Measurements from ENCODE around the gene HESX1. TPM values are rescaled to one million over a fixed set of nuclear protein-coding genes. Genes with fewer than 3 reads are reported as not detected.

The HESX1 gene
- 42.1 and 50.6 TPM in 2 replicates for total RNA-seq (ENCODE audit: low replicate concordance)

DNA sequence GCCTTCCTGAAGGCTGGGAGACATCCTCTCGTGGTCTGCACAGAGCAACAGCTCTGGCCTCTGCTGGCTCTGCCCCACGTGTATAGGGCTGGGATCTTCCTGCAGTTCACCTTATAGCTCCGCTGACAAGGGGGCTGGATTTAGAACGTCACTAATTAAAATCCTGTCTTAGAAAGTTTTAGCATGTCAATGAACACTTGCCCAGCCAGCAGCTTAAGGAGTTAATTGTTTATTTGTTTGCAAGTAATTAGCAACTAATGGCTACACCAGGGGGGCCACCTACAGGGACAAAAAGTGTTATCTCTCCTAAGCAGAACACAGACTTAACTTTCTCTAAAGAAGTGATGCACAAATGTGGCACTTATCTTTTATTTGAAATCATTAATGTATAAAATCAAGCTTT lies at the start of gene HESX1:
TSS of gene HESX1 (minus strand) at position 84 of the 403 bp plus-strand sequence. CDS start at position 24, 60 bp downstream.
- Histone ChIP-seq H4K20me1 (ENCODE audit: low read depth) (no peaks in the 10 kb centered on the region), H3F3A (ENCODE audit: low read depth) (peaks cover 69% of the 10 kb centered on the region), H3K36me3 (no peaks in the 10 kb centered on the region), H3K27me3 (no peaks in the 10 kb centered on the region), H3K9me3 (ENCODE audit: low read depth) (no peaks in the 10 kb centered on the region), H3K9ac (peak within 1 kb of the TSS; percentile 69), H2AFZ (replicated peaks) (no peak within 1 kb of the TSS), H3K4me2 (peak within 1 kb of the TSS; percentile 79), H3K27ac (peak within 1 kb of the TSS; percentile 85), H3K4me3 (peak within 1 kb of the TSS; percentile 68), H3K4me1 (peaks cover 53% of the 10 kb centered on the region), H3K79me2 (ENCODE audit: low read depth) (peaks cover 51% of the 10 kb centered on the region)
- peak; percentile 59 for TF ChIP-seq EZH2phosphoT487 (IDR thresholded peaks at IDR 0.05)
- TF ChIP-seq, protein P1, sequence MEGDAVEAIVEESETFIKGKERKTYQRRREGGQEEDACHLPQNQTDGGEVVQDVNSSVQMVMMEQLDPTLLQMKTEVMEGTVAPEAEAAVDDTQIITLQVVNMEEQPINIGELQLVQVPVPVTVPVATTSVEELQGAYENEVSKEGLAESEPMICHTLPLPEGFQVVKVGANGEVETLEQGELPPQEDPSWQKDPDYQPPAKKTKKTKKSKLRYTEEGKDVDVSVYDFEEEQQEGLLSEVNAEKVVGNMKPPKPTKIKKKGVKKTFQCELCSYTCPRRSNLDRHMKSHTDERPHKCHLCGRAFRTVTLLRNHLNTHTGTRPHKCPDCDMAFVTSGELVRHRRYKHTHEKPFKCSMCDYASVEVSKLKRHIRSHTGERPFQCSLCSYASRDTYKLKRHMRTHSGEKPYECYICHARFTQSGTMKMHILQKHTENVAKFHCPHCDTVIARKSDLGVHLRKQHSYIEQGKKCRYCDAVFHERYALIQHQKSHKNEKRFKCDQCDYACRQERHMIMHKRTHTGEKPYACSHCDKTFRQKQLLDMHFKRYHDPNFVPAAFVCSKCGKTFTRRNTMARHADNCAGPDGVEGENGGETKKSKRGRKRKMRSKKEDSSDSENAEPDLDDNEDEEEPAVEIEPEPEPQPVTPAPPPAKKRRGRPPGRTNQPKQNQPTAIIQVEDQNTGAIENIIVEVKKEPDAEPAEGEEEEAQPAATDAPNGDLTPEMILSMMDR (IDR thresholded peaks at IDR 0.05): no peak
- peaks cover 10% of the 10 kb centered on the region for H3K4me1 Mint-ChIP-seq
- no peaks in the 10 kb centered on the region for H3K36me3 Mint-ChIP-seq
- H3K4me3 Mint-ChIP-seq: no peak within 1 kb of the TSS
- no peaks in the 10 kb centered on the region for H3K9me3 Mint-ChIP-seq
- H3K27ac Mint-ChIP-seq: no peak within 1 kb of the TSS
- DNase-seq (ENCODE audit: low spot score): peak; percentile 89
- H3K27me3 Mint-ChIP-seq (ENCODE audit: insufficient read depth, low read depth): peaks cover 3% of the 10 kb centered on the region

DNA sequence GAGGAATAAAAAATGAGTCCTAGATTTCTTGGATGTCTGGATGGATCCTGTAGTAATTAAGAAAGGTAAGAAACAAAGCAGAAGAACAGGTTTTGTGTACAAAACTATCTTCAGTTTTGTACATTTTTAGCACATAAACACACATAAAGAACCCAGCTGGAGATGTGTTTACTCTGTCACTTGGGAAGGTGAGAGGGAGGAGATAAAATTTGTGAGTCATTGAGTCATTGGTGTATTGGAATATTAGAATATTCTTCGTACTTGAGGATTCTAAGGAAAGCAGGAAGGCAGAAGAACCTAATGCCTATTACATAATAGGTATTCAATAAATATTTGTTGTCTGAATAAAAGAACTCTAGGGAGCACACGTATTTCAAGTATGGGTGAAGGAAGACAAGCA lies 45.2 kb upstream of the HESX1 start:
- no peak for DNase-seq (ENCODE audit: low spot score)
- no peaks in the 10 kb centered on the region for H3K27me3 ChIP-seq
- H3K27me3 Mint-ChIP-seq (ENCODE audit: insufficient read depth, low read depth): no peaks in the 10 kb centered on the region
- H3K9ac ChIP-seq: no peak overlapping the region
- H3K4me1 Mint-ChIP-seq: no peaks in the 10 kb centered on the region
- H3K4me3 Mint-ChIP-seq: no peak overlapping the region
- H3K36me3 ChIP-seq: peaks cover 17% of the 10 kb centered on the region
- H3K9me3 Mint-ChIP-seq: no peaks in the 10 kb centered on the region
- no peaks in the 10 kb centered on the region for H3K9me3 ChIP-seq (ENCODE audit: low read depth)
- no peak overlapping the region for H3K27ac Mint-ChIP-seq
- TF ChIP-seq EZH2phosphoT487 (IDR thresholded peaks at IDR 0.05) (no peak), EZH2 (IDR thresholded peaks at IDR 0.05) (no peak)
- TF ChIP-seq, protein P1 (IDR thresholded peaks at IDR 0.05): no peak
- no peaks in the 10 kb centered on the region for H3F3A ChIP-seq (ENCODE audit: low read depth)
- H3K4me3 ChIP-seq: no peak overlapping the region
- H4K20me1 ChIP-seq (ENCODE audit: low read depth): no peaks in the 10 kb centered on the region
- no peak overlapping the region for H3K27ac ChIP-seq
- H3K4me2 ChIP-seq: no peak overlapping the region
- H3K36me3 Mint-ChIP-seq: peaks cover 25% of the 10 kb centered on the region
- no peaks in the 10 kb centered on the region for H3K4me1 ChIP-seq
- H3K79me2 ChIP-seq (ENCODE audit: low read depth): no peaks in the 10 kb centered on the region
- H2AFZ ChIP-seq (replicated peaks): no peak overlapping the region

DNA sequence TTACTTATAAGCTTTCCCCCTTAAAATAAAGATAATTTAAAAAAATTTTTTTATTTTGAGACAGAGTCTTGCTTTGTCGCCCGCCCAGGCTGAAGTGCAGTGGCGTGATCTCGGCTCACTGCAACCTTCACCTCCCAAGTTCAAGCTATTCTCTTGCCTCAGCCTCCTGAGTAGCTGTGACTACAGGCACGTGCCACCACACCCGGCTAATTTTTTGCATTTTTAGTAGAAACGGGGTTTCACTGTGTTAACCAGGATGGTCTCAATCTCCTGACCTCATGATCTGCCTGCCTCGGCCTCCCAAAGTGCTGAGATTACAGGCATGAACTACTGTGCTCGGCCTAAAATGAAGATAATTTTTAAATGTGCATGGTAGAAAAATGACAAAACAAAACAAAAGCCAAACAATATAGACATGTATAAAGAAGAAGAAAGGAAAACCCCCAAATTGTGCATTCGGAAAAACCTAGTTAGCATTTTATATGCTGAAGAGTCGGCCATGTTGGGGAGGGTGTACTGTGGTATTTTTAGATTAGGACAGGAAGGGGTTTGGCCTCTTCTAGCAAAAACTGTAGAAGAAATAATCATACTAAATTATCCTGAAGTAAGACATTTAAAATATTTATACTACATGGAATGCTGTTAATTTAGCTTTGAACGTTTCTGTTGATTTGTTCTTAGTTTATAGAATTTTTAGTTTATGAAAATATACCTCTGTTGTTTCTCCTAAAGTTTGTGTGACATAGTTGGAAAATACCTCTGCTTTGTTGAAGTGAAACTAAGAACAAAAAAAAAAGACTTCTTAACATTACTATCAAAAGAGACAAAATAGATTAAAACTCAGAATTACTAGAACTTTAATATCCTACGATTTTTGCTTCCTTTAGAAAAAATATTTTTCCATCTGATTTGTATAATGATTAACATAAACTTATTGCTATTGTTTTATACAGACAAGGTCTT lies 35.1 kb upstream of the HESX1 start:
- Mint-ChIP-seq H3K36me3 (peaks cover 15% of the 10 kb centered on the region), H3K4me3 (no peak overlapping the region), H3K27me3 (ENCODE audit: insufficient read depth, low read depth) (no peaks in the 10 kb centered on the region), H3K4me1 (no peaks in the 10 kb centered on the region), H3K9me3 (no peaks in the 10 kb centered on the region), H3K27ac (no peak overlapping the region)
- Histone ChIP-seq H3K9me3 (ENCODE audit: low read depth) (no peaks in the 10 kb centered on the region), H3K36me3 (peaks cover 7% of the 10 kb centered on the region), H3K27me3 (no peaks in the 10 kb centered on the region), H3F3A (ENCODE audit: low read depth) (no peaks in the 10 kb centered on the region), H3K4me1 (no peaks in the 10 kb centered on the region), H3K9ac (no peak overlapping the region), H2AFZ (replicated peaks) (no peak overlapping the region), H3K79me2 (ENCODE audit: low read depth) (peaks cover 30% of the 10 kb centered on the region), H4K20me1 (ENCODE audit: low read depth) (peaks cover 2% of the 10 kb centered on the region), H3K4me3 (no peak overlapping the region), H3K4me2 (no peak overlapping the region), H3K27ac (no peak overlapping the region)
- no peak for DNase-seq (ENCODE audit: low spot score)
- no peak for TF ChIP-seq EZH2phosphoT487 (IDR thresholded peaks at IDR 0.05)
- TF ChIP-seq, protein P1 (IDR thresholded peaks at IDR 0.05): no peak
- TF ChIP-seq EZH2 (IDR thresholded peaks at IDR 0.05): no peak
